ENCODE measurements around the gene VPS50.

The VPS50 gene

GRCh38 chr7:93202594-93203250 lies 29.4 kb upstream of the VPS50 start:
- no peak for TF ChIP-seq CTCF (IDR thresholded peaks at IDR 0.05; ENCODE audit: extremely low read depth, missing control alignments)
- no peak for DNase-seq (ENCODE audit: low spot score)

- TF ChIP-seq CTCF (IDR thresholded peaks at IDR 0.05; ENCODE audit: extremely low read depth, missing control alignments) = no peak
- DNase-seq (ENCODE audit: low spot score) = no peak
These were observed 28.7 kb upstream of the VPS50 start for GRCh38 chr7:93203496-93203895.

GRCh38 chr7:93205046-93205445 lies 27.1 kb upstream of the VPS50 start:
- TF ChIP-seq CTCF (IDR thresholded peaks at IDR 0.05; ENCODE audit: extremely low read depth, missing control alignments) = no peak
- DNase-seq (ENCODE audit: low spot score) = no peak

GRCh38 chr7:93211228-93211818 lies 20.8 kb upstream of the VPS50 start:
- DNase-seq (ENCODE audit: low spot score) = no peak
- TF ChIP-seq CTCF (IDR thresholded peaks at IDR 0.05; ENCODE audit: extremely low read depth, missing control alignments) = no peak

- no peak for DNase-seq (ENCODE audit: low spot score)
These were observed 19.3 kb upstream of the VPS50 start for GRCh38 chr7:93212881-93213280.

GRCh38 chr7:93218997-93219827 lies 13.0 kb upstream of the VPS50 start:
- DNase-seq (ENCODE audit: low spot score) = no peak
- no peak for TF ChIP-seq CTCF (IDR thresholded peaks at IDR 0.05; ENCODE audit: extremely low read depth, missing control alignments)

More at GRCh38 chr7:93212881-93213280, 19.3 kb upstream of the VPS50 start:
- no peak for TF ChIP-seq CTCF (IDR thresholded peaks at IDR 0.05; ENCODE audit: extremely low read depth, missing control alignments)

- no peak for TF ChIP-seq CTCF (IDR thresholded peaks at IDR 0.05; ENCODE audit: extremely low read depth, missing control alignments)
- DNase-seq (ENCODE audit: low spot score) = no peak
These were observed 12.3 kb upstream of the VPS50 start for GRCh38 chr7:93219868-93220267.
